GM06990 (cell line): ENCODE results near the gene NLRC5.

Source experiments
- DNase-seq: peaks from one replicate; pipeline ENCODE4 v3.0.0-alpha.2; 2011; ENCODE audit not compliant: insufficient read length; ENCODE audit errors: extremely low read depth
- H3K27me3 ChIP-seq: replicated peaks from 2 replicates; pipeline ENCODE4 v1.6.0; 2011; ENCODE audit warnings: low read length; ENCODE audit not compliant: control insufficient read depth, insufficient read depth
- H3K36me3 ChIP-seq: 2 replicates; pipeline ENCODE4 v1.5.1; 2011; ENCODE audit warnings: low read length; ENCODE audit not compliant: control insufficient read depth, insufficient read depth
- H3K4me3 ChIP-seq: replicated peaks from 2 replicates; pipeline ENCODE4 v1.5.1; 2011; ENCODE audit warnings: low read depth, mild to moderate bottlenecking, control low read depth, low read length
- CTCF ChIP-seq: IDR thresholded peaks from 2 replicates; pipeline ENCODE4 v1.5.1; 2011; ENCODE audit warnings: low read length, control low read depth, mild to moderate bottlenecking, inconsistent platforms; ENCODE audit not compliant: insufficient read depth, poor library complexity, severe bottlenecking

NLRC5 gene

GRCh38 chr16:57053206-57053605 is 63.8 kb downstream of the NLRC5 start:
- Histone ChIP-seq H3K4me3 (no peak overlapping the region), H3K27me3 (no peaks in the 10 kb centered on the region), H3K36me3 (peaks cover 18% of the 10 kb centered on the region)
- no peak for TF ChIP-seq CTCF
- no peak for DNase-seq

GRCh38 chr16:57054338-57054737 is 65.0 kb downstream of the NLRC5 start:
- Histone ChIP-seq H3K27me3 (no peaks in the 10 kb centered on the region), H3K4me3 (no peak overlapping the region), H3K36me3 (peaks cover 28% of the 10 kb centered on the region)
- no peak for DNase-seq
- TF ChIP-seq CTCF: no peak

- no peak for DNase-seq
- Histone ChIP-seq H3K4me3 (no peak overlapping the region), H3K36me3 (peaks cover 30% of the 10 kb centered on the region), H3K27me3 (no peaks in the 10 kb centered on the region)
- no peak for TF ChIP-seq CTCF
Observed at GRCh38 chr16:57054771-57055170, 65.4 kb downstream of the NLRC5 start.

GRCh38 chr16:57055671-57056070 is 66.3 kb downstream of the NLRC5 start:
- no peak for TF ChIP-seq CTCF
- no peaks in the 10 kb centered on the region for H3K27me3 ChIP-seq
- H3K4me3 ChIP-seq: no peak overlapping the region
- H3K36me3 ChIP-seq: peaks cover 30% of the 10 kb centered on the region
- no peak for DNase-seq

GRCh38 chr16:57058291-57058861 is 69.0 kb downstream of the NLRC5 start:
- H3K27me3 ChIP-seq: no peaks in the 10 kb centered on the region
- peaks cover 33% of the 10 kb centered on the region for H3K36me3 ChIP-seq
- no peak overlapping the region for H3K4me3 ChIP-seq
- TF ChIP-seq CTCF: no peak
- DNase-seq: no peak

- Histone ChIP-seq H3K36me3 (peaks cover 24% of the 10 kb centered on the region), H3K27me3 (no peaks in the 10 kb centered on the region), H3K4me3 (no peak overlapping the region)
- TF ChIP-seq CTCF: no peak
- no peak for DNase-seq
Observed at GRCh38 chr16:57060323-57061083, 71.1 kb downstream of the NLRC5 start.
